Stimulated activated naive CD4-positive, alpha-beta T cell (primary cell): ENCODE measurements around the gene SSTR5.
"Not testable (repeated sequence)": the region's sequence is repeated elsewhere in the genome, so short reads cannot be mapped to it uniquely, and the experiment has no call there.

Experiments
- DNase-seq, 6 experiments: peaks; one replicate each; lab custom pipeline; 2025; lab: John Stamatoyannopoulos, UW

SSTR5 gene

GRCh38 chr16:1073566-1074378, 1.2 kb downstream of the SSTR5 start:
- DNase-seq: no peak

DNA sequence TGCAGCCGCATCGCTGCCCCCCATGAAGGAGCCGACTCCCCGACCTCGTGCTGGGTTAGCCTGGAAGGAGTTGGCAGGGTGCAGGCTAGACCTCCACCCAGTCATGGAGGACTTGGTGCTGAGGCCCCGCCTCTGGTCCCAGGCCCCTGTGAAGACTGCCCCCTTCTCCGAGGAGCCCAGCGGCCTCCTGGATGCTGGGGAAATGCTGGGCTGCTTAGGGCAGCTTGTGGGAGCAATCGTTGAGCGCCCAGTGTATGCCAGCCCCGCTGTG, 1.8 kb downstream of the SSTR5 start:
- DNase-seq: no peak

DNA sequence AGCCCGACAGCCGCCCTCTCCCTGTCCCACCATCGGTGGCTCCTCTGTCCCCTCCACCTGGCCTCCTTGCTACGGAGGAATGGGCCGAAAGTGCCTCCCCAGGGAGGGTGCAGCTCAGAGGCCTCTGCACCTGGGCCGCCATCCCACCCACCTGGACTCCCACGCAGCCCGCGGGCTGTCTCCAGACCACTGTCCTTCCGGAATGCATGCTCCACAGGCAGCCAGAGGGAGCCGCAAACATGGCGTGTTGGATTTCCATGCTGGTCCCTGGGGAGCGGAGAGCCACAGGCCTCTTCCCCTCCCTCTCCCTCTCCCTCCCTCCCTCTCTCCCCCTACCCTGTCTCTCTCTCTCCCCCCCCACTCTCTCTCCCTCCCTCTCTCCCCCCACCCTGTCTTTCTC, 3.0 kb downstream of the SSTR5 start:
- DNase-seq: no peak

- no peak for DNase-seq
Observed at GRCh38 chr16:1076801-1077576, 4.4 kb downstream of the SSTR5 start.

DNA sequence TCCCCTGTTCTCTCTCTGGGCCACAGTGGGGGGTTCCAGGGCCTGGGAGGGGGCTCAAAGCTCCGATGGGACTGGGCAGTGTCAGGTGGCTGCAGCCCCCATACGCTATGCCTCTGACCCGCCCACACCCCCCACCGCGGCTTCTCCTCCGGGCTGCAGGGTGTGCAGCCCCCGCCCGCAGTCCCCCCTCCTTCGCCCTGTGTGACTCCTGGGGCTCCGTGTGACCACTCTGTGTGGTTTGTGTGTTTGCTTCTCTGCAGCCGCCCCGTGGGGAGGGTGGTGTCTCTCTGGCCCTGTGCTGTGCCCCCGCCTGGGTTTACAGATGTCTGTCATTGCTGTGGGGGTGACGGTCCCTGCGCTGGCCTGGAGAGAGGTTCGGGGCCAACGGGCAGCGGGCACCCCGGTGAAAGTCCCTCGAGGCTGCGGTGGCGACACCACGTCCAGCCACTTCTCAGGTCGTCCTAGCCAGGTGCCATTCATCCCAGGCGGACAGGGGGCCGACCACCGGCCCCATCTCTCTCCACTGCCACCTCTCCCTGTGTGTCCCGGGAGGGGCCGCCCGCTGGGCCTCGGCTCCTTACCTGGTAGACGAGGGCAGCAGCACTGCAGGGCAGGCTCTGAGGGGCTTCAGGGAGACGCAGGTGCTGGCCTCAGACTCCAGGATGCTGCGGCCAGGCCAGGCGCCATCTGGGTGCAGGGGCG, 5.5 kb downstream of the SSTR5 start:
- no peak for DNase-seq

- no peak for DNase-seq
Observed at GRCh38 chr16:1078579-1079021, 6.1 kb downstream of the SSTR5 start.

- DNase-seq: no peak
Observed at GRCh38 chr16:1079341-1079740, 6.8 kb downstream of the SSTR5 start.

DNA sequence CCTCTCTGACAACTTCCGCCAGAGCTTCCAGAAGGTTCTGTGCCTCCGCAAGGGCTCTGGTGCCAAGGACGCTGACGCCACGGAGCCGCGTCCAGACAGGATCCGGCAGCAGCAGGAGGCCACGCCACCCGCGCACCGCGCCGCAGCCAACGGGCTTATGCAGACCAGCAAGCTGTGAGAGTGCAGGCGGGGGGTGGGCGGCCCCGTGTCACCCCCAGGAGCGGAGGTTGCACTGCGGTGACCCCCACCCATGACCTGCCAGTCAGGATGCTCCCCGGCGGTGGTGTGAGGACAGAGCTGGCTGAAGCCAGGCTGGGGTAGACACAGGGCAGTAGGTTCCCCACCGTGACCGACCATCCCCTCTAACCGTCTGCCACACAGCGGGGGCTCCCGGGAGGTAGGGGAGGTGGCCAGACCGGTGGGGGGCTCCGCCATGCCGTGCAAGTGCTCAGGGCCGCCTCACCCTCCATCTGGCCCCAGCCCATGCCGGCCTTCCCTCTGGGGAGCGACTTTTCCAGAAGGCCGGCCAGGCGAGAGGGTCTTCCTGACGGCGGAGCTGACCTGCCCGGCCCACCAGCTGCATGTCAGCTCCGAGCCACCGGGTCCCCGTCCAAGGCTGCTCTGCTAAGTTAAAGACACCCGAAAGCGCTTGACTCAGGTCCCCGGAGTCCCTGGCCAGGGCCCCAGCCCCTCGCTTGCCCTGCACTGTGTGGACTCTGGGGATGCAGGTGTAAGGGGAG, 7.4 kb downstream of the SSTR5 start:
- DNase-seq: no peak

DNA sequence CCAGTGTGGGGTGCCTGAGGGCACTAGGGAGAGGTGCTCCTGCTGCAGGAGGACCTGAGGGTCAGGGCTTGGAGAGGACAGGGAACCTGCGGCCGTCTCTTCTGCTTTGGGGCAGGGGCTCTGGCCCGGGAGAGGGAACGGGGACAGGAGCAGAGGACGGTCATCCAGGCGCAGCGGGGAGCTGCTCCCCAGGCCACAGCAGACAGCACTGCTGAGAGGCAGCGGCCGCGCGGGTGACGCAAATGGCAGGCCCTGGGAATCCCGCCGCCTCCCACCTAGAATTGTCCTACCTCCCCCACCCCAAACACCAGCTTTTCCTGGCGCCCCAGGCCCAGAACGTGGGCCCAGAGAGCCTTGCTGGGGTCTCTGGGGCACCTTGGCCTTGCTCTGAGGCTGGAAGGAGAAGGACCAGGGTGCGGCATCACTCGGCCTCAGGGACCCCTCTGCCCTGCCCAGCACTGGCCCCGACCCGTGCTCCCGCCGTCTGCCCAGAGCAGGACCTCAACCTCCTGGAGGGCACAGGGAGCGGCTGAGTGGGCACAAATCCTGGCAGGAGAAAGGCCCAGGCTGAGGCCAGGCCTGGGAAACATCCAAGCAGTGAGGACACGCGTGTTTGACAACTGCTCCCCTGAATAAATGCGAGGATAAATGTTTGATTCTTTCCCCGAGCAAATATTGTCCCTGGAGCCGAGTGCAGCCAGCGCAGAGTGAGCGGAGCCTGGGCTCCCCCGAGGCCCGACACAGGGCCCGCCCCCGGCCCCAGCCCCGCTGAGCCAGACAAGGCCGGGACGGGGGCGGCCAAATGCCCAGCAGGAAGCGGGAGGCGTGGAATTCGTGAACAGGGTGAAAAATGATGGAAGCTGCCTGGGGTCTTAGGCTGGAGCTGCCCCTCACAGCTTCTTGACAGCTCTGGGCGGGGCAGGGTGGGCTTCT, 8.5 kb downstream of the SSTR5 start:
- DNase-seq: no peak

DNA sequence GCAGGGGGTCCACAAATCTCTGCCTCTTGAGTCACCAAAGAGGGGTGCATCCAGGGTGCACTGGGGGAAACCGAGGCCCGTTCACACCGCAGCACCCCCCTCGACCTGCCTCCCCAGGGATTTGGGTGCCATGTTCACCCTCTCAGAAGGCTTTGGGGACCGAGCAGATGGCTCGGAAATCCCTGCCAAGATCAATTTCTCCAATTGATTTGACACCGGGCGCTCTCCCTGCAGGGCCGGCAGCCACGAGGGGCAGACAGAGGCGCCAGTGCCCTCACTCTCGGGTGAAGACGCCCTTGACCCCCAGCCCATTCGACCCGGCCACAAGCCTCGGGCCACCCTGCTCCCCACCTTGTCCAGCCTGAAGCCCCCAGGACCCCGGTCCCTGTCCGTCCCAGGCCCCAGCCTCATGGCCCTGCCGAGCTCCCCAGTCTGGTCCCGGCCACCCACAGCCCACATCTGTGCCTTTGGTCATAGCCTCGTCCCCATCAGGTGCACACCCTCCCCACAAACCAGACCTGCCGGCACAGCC, 9.3 kb downstream of the SSTR5 start:
- no peak for DNase-seq

- no peak for DNase-seq
Observed at GRCh38 chr16:1082266-1082951, 9.9 kb downstream of the SSTR5 start.

DNA sequence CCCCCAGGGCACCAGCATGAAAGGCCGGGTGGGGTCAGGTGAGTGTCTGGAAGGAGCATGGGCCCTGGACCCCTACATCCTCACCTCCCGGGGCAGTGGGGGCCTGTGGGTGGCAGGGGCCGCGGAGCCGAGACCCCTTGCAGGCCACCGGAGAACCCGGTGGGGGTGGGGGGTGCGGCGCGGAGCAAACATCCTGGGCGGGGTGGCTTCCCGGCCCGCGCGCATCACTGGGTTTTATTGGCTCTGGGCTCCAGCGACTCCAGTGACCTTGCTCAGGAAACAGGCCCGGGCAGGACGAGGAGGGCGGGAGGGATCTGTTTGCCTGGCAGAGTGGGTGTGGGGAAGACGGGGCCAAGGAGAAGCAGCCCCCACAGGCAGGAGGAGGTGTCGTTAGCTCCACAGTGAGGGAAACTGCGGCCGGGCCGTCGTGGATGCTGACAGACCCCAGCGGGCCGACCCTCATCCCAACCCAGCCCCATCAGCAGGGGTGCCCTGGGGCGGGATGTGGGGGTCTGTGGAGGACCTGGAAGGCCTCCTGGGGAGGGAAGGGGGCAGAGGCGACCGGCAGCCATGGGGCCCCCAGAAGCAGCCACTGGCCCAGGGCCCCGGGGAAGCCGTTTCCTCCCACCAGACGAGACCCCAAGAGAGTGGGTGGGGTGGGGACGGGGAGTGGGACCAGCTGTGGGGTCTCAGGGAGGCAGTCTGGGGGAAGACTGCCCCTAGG, 10.6 kb downstream of the SSTR5 start:
- no peak for DNase-seq

DNA sequence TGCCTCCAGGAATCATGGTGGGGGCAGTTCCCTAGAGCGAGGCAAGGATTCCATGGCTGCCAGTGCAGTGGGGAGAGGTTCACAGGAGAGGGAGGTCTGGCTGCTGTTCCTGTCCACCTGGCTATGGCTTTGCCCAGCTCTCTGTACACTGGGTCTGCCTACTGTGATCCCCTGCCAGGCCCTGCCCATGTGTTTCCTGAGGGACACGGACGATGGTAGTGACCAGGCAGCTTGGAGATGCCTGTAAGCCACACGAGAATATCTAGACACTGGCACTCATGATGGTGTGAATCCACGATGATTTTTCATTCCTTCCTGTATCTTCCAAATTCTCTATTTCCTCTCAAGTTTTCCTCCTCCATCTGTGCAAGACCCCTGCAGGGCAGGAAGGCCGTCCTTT, 12.4 kb downstream of the SSTR5 start:
- DNase-seq: no peak

DNA sequence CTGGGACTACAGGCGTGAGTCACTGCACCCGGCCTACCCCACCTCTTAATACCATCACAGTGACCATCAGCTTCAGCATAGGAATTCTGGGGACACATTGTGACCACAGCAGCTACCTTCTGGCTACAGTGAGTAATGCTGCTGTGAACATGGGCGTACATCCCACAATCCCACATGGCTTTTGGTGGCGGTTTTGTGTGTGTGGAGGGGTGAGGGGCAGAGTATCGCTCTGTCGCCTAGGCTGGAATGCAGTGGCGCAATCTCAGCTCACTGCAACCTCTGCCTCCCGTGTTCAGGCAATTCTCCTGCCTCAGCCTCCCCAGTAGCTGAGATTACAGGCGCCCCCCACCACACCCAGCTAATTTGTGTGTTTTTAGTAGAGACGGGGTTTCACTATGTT, 13.9 kb downstream of the SSTR5 start:
- DNase-seq: not testable (repeated sequence)

DNA sequence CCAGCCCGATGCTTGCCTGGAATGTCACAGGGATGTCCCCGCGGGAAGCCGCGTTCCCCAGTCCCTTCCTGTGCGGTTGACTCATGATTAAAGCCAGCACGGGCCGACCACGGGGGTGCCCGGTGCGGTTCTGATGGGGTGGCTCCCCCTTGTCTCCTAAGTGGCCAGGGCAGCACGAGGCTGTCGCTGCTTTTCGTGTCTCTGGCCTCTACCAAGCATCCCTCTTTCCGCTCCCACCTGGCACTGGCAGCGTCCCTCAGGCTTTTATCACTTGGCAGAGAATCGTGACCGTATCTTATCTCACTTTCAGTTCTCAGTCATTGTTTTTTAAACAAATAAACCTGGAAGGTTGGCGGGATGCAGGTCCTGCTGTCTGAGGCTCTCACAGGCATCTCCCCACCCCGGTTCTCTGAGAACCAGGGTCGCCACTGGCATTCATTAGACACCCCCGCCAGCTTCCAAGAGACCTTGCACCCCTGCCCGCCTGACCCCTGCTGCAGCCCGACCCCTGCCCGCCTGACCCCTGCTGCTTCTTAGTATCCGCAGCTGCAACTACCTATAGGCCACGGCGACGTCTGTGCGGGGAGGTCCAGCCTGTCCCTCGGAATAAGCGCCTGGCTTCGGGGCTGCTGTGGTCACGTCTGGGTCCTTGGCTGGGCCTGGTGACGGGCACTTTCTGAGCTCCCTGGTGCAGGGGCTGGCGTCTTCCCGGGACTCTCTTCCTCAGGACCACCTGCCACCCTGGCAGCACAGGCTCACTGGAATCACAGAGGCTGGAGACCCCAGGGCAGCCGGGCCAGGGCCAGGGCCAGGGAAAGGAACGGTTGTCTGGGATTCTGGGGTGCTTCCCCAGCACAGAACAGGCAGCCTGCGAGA, 16.0 kb downstream of the SSTR5 start:
- no peak for DNase-seq

GRCh38 chr16:1089439-1089821, 16.9 kb downstream of the SSTR5 start:
- no peak for DNase-seq

DNA sequence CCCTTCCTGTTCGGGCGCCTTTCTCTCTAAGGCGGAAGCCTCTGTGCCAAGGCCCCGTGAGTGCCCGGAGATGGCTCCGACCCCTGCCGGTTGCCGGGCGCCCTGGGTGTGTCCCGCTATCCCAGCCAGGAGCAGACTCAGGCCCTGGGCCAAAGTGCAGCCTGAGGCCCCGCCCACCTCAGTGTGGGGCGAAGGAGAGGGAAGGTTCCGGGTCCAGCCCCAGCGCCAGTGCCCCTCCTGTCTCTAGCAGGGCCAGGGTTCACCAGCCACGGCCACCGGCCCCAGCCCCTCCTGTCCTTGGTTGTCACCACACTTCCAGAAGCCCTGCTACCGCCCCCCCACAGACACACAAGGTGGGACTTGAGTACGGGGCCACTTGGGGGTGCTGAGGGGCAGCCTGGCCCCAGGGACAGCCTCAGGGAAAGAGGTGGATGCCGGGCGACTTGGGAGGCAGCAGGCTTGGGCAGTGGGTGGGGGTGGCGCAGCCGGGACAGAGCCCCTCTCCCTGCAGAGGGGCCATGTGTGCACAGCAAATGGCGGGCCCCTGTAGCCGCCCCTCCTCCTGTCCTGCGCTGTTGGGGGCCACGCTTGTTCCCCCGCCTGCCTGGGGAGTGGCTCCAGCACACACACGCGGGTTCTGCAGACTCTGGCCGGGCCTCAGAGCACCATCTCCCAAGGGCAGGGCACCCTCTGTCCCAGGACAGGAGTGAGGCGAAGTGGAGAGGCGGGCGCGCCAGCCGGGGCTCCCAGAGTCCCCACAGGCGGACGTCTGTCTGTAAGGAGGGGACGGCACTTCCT, 17.5 kb downstream of the SSTR5 start:
- DNase-seq: no peak
